ENCODE measurements around the gene AOPEP. TPM values are rescaled to one million over a fixed set of nuclear protein-coding genes. Genes with fewer than 3 reads are reported as not detected.

The AOPEP gene
- total and polyA plus RNA-seq, 2 donors (not counting 3 experiments of a cell fraction or from before 2014, with no cell fraction given), result 20.2 to 41.6 TPM

- peaks cover 17% of the 10 kb centered on the region for H3K79me2 ChIP-seq (ENCODE audit: control insufficient read depth, insufficient read depth, low read length)
- CTCF ChIA-PET, result interaction anchor here (1.6 kb wide), 1 partner anchor 65 kb away, joined by 6 read pairs; no protein-coding TSS in a partner anchor
- dilution Hi-C loops (cut with MboI; ENCODE audit: extremely low pct_ligation_motif_present, low sequenced_read_pairs) (no loop called here), intact Hi-C loops (cut with micrococcal nuclease) (no loop called here)
- no peak overlapping the region for H2AFZ ChIP-seq (ENCODE audit: low read depth, low read length)
- no TSS peak for BruUV-seq (replicated peaks)
- POLR2A ChIA-PET, result no interaction called here
- H3K4me3 ChIP-seq (replicated peaks in 1 of 3; ENCODE audit: insufficient read depth in 1 of 3, low read depth in 1 of 3, low read length in 3 of 3), result no peak overlapping the region
- DNase-seq (ENCODE audit: low read depth, low spot score), result no peak
- no peak overlapping the region for H3K27ac ChIP-seq (ENCODE audit: insufficient read depth, low read depth, low read length)
- no peaks in the 10 kb centered on the region for H3K4me1 ChIP-seq (ENCODE audit: control insufficient read depth, extremely low read depth, insufficient read depth, low read length)
- H3K36me3 ChIP-seq (ENCODE audit: control insufficient read depth in 2 of 2, extremely low read depth in 1 of 2, insufficient read depth in 2 of 2, low read length in 2 of 2), result peaks cover 2 to 20% of the 10 kb centered on the region in 2 experiments
- H3K9ac ChIP-seq (replicated peaks; ENCODE audit: extremely low read depth, insufficient read depth, low read length), result no peak overlapping the region
- H3K9me3 ChIP-seq (replicated peaks; ENCODE audit: control insufficient read depth, insufficient read depth, low read length), result no peaks in the 10 kb centered on the region
- TF ChIP-seq EZH2 (IDR thresholded peaks at IDR 0.05; ENCODE audit: borderline replicate concordance, low read depth, low read length, severe bottlenecking) (no peak), MYC (IDR thresholded peaks at IDR 0.05; ENCODE audit: low read depth, low read length) (no peak)
- no peaks in the 10 kb centered on the region for H4K20me1 ChIP-seq (replicated peaks; ENCODE audit: control insufficient read depth, extremely low read depth, insufficient read depth, low read length)
- H3K9me1 ChIP-seq (replicated peaks; ENCODE audit: control insufficient read depth, extremely low read depth, insufficient read depth, low read length), result no peaks in the 10 kb centered on the region
- H3K27me3 ChIP-seq (ENCODE audit: control insufficient read depth in 2 of 2, insufficient read depth in 2 of 2, low read length in 2 of 2), result no peaks in the 10 kb centered on the region
- H3K4me2 ChIP-seq (ENCODE audit: insufficient read depth, low read length), result no peak overlapping the region
- FAIRE-seq, result no peak
Measured at GRCh38 chr9:95062596-95063065, 336.1 kb downstream of the AOPEP start.

- TF ChIP-seq JUN (IDR thresholded peaks at IDR 0.05; ENCODE audit: borderline replicate concordance, insufficient read depth, insufficient read length, low read depth), result no peak
- TF ChIP-seq POLR2AphosphoS5 (IDR thresholded peaks at IDR 0.05; ENCODE audit: insufficient read depth, low read depth, low read length), result no peak
- TF ChIP-seq CTCF (IDR thresholded peaks at IDR 0.05; ENCODE audit: extremely low read depth in 1 of 2, insufficient read depth in 1 of 2, low read depth in 1 of 2, low read length in 2 of 2), result no peak
- no peak for TF ChIP-seq POLR2A (IDR thresholded peaks at IDR 0.05; ENCODE audit: low read depth, low read length)
- TF ChIP-seq EZH2 (IDR thresholded peaks at IDR 0.05; ENCODE audit: borderline replicate concordance, low read depth, low read length, severe bottlenecking), result no peak
- TF ChIP-seq FOS (IDR thresholded peaks at IDR 0.05; ENCODE audit: borderline replicate concordance, insufficient read depth, low read length), result no peak
- TF ChIP-seq MAX (IDR thresholded peaks at IDR 0.05; ENCODE audit: insufficient read depth, insufficient read length), result no peak
- no peak for TF ChIP-seq MYC (IDR thresholded peaks at IDR 0.05; ENCODE audit: low read depth, low read length)
- TF ChIP-seq GATA2 (IDR thresholded peaks at IDR 0.05; ENCODE audit: insufficient read depth, insufficient read length, low read depth, low read length), result no peak
- POLR2A ChIA-PET, result no interaction called here
- no peak for DNase-seq (ENCODE audit: low read depth, low spot score)
- intact Hi-C loops (cut with micrococcal nuclease), result no loop called here
- Histone ChIP-seq H3K27ac (ENCODE audit: insufficient read depth, low read depth, low read length) (no peak overlapping the region), H4K20me1 (replicated peaks; ENCODE audit: control insufficient read depth, extremely low read depth, insufficient read depth, low read length) (no peaks in the 10 kb centered on the region), H3K9ac (replicated peaks; ENCODE audit: extremely low read depth, insufficient read depth, low read length) (no peak overlapping the region), H3K9me1 (replicated peaks; ENCODE audit: control insufficient read depth, extremely low read depth, insufficient read depth, low read length) (no peaks in the 10 kb centered on the region), H3K4me1 (ENCODE audit: control insufficient read depth, extremely low read depth, insufficient read depth, low read length) (no peaks in the 10 kb centered on the region), H2AFZ (ENCODE audit: low read depth, low read length) (no peak overlapping the region), H3K4me3 (replicated peaks in 1 of 3; ENCODE audit: insufficient read depth in 1 of 3, low read depth in 1 of 3, low read length in 3 of 3) (no peak overlapping the region), H3K27me3 (ENCODE audit: control insufficient read depth in 2 of 2, insufficient read depth in 2 of 2, low read length in 2 of 2) (no peaks in the 10 kb centered on the region), H3K4me2 (ENCODE audit: insufficient read depth, low read length) (no peak overlapping the region), H3K79me2 (ENCODE audit: control insufficient read depth, insufficient read depth, low read length) (peaks cover 14% of the 10 kb centered on the region), H3K9me3 (replicated peaks; ENCODE audit: control insufficient read depth, insufficient read depth, low read length) (no peaks in the 10 kb centered on the region), H3K36me3 (ENCODE audit: control insufficient read depth in 2 of 2, extremely low read depth in 1 of 2, insufficient read depth in 2 of 2, low read length in 2 of 2) (peaks cover 2 to 20% of the 10 kb centered on the region in 2 experiments)
- BruUV-seq (replicated peaks), result no TSS peak
- CTCF ChIA-PET, result no interaction called here
- dilution Hi-C loops (cut with MboI; ENCODE audit: extremely low pct_ligation_motif_present, low sequenced_read_pairs), result no loop called here
- FAIRE-seq, result no peak
Measured at GRCh38 chr9:95063300-95063699, 336.8 kb downstream of the AOPEP start.

Measured in endothelial cell of umbilical vein (primary cell).